HepG2 (cell line): ENCODE results near the gene SLIT3. TPM values are rescaled to one million over a fixed set of nuclear protein-coding genes. Genes with fewer than 3 reads are reported as not detected.

Source experiments
- ATAC-seq: fragments of 200-7000 bp; cut with Tn5 transposase; 3 replicates; pipeline ENCODE4 v1.9.1; 2020; ENCODE audit warnings: mild to moderate bottlenecking, moderate library complexity
- BruUV-seq: library from RNA; stranded (reverse); fragments of 400-500 nt; replicated peaks from 2 replicates; lab custom pipeline; 2021; lab: Mats Ljungman, UMichigan
- CTCF ChIA-PET: fragments of 300-600 bp; formaldehyde crosslinking; extraction: SDS; loops from one replicate; lab custom pipeline; 2021; ENCODE audit warnings: low total read pairs, inconsistent platforms, low intra/inter-chr PET ratio; lab: Yijun Ruan, JAX
- POLR2A ChIA-PET: fragments of 350-600 bp; sonication (Branson Sonifier 250); formaldehyde crosslinking; loops from one replicate; lab custom pipeline; 2020; ENCODE audit warnings: antibody characterized with exemption, inconsistent platforms; lab: Yijun Ruan, JAX
- DNase-seq: peaks from one replicate; pipeline ENCODE4 v3.0.0-alpha.2; 2015; ENCODE audit warnings: low spot score
- FAIRE-seq: peaks from 3 replicates; lab custom pipeline; 2011; peaks lifted over from hg19 to GRCh38; lab: Jason Lieb, UNC
- H2AFZ ChIP-seq: one replicate; pipeline ENCODE4 v1.6.1; 2011; ENCODE audit warnings: low read length, inconsistent platforms
- H3K27ac ChIP-seq: fragments of 300-600 bp; 3 replicates; pipeline ENCODE4 v1.8.0; 2011; ENCODE audit warnings: mixed run types, mild to moderate bottlenecking, mixed read lengths, low read length, inconsistent platforms; ENCODE audit not compliant: insufficient read depth; ENCODE audit errors: extremely low read length
- H3K27me3 ChIP-seq, 2 experiments: fragments of 200-600 bp in 1 of 2; 2 replicates in 1 of 2; 3 replicates in 1 of 2; pipeline versions ENCODE4 v1.6.0 to v1.8.0; 2011; ENCODE audit warnings: low read length in 2 of 2, mild to moderate bottlenecking in 2 of 2, moderate library complexity in 2 of 2, inconsistent platforms in 1 of 2; ENCODE audit not compliant: insufficient read depth in 2 of 2, control insufficient read depth in 1 of 2
- H3K36me3 ChIP-seq, 2 experiments: fragments of 200-600 bp in 1 of 2; replicated peaks in 1 of 2; 2 replicates in 1 of 2; 3 replicates in 1 of 2; pipeline versions ENCODE4 v1.5.1 to v1.8.0; 2011; ENCODE audit warnings: low read length in 2 of 2, inconsistent platforms in 1 of 2; ENCODE audit not compliant: insufficient read depth in 2 of 2, control insufficient read depth in 1 of 2
- H3K4me1 ChIP-seq: 2 replicates; pipeline ENCODE4 v1.5.1; 2012; ENCODE audit warnings: low read length, inconsistent platforms; ENCODE audit not compliant: insufficient read depth
- H3K4me2 ChIP-seq: 2 replicates; pipeline ENCODE4 v1.6.0; 2011; ENCODE audit warnings: low read depth, low read length, inconsistent platforms
- H3K4me3 ChIP-seq, 3 experiments: fragments of 200-600 bp in 1 of 3; sonication (generic), shearing (Covaris generic) in 1 of 3; replicated peaks in 1 of 3; 2 replicates each; pipeline ENCODE4 v1.5.1; 2011 to 2016; ENCODE audit warnings: low read length in 3 of 3, inconsistent platforms in 2 of 3, low read depth in 2 of 3, mild to moderate bottlenecking in 2 of 3, control low read depth in 1 of 3, mixed read lengths in 1 of 3; ENCODE audit not compliant: insufficient read depth in 1 of 3
- H3K79me2 ChIP-seq: one replicate; pipeline ENCODE4 v1.6.1; 2011; ENCODE audit warnings: low read length, inconsistent platforms; ENCODE audit not compliant: insufficient read depth
- H3K9ac ChIP-seq: 2 replicates; pipeline ENCODE4 v1.6.0; 2011; ENCODE audit warnings: mild to moderate bottlenecking, low read depth, low read length, inconsistent platforms; ENCODE audit not compliant: insufficient read depth
- H3K9me3 ChIP-seq: 2 replicates; pipeline ENCODE4 v1.5.1; 2012; ENCODE audit warnings: mild to moderate bottlenecking, low read length
- H4K20me1 ChIP-seq: 2 replicates; pipeline ENCODE4 v1.6.0; 2011; ENCODE audit warnings: inconsistent platforms, mild to moderate bottlenecking, low read length, moderate library complexity; ENCODE audit not compliant: insufficient read depth
- EED ChIP-seq: sonication (generic); formaldehyde crosslinking; IDR thresholded peaks from 2 replicates; pipeline ENCODE4 v1.5.0; 2020; ENCODE audit warnings: mild to moderate bottlenecking, missing genetic modification reagents
- MXD4 ChIP-seq: IDR thresholded peaks from 2 replicates; pipeline ENCODE4 v1.6.1; 2016; ENCODE audit warnings: mild to moderate bottlenecking, missing biosample characterization, missing genetic modification reagents
- NFKBIZ ChIP-seq: IDR thresholded peaks from 2 replicates; pipeline ENCODE4 v1.6.1; 2018; ENCODE audit warnings: missing genetic modification reagents, missing compliant biosample characterization
- NR2F6 ChIP-seq, 2 experiments: IDR thresholded peaks; 2 replicates each; pipeline ENCODE4 v1.6.1; 2016; ENCODE audit warnings: antibody characterized with exemption in 1 of 2, mild to moderate bottlenecking in 1 of 2
- THRA ChIP-seq: sonication (generic); formaldehyde crosslinking; IDR thresholded peaks from 2 replicates; pipeline ENCODE4 v1.4.0; 2020; ENCODE audit warnings: missing genetic modification reagents, borderline replicate concordance
- ZNF225 ChIP-seq: sonication (generic); formaldehyde crosslinking; IDR thresholded peaks from 2 replicates; pipeline ENCODE4 v1.4.0; 2020; ENCODE audit warnings: mild to moderate bottlenecking, missing genetic modification reagents
- ZNF251 ChIP-seq: sonication (generic); formaldehyde crosslinking; IDR thresholded peaks from 2 replicates; pipeline ENCODE4 v1.9.0; 2021; ENCODE audit warnings: mild to moderate bottlenecking, missing genetic modification reagents
- ZNF318 ChIP-seq: sonication (generic); formaldehyde crosslinking; IDR thresholded peaks from 2 replicates; pipeline ENCODE4 v1.4.0; 2020; ENCODE audit warnings: mild to moderate bottlenecking, missing genetic modification reagents
- ZNF362 ChIP-seq: sonication (generic); formaldehyde crosslinking; IDR thresholded peaks from 2 replicates; pipeline ENCODE4 v1.4.0; 2020; ENCODE audit warnings: missing genetic modification reagents, mild to moderate bottlenecking, borderline replicate concordance
- ZNF792 ChIP-seq: IDR thresholded peaks from 2 replicates; pipeline ENCODE4 v1.6.1; 2016
- WGBS: methylation state at CpG from one replicate; pipeline ENCODE4 v1.1.6; 2017; ENCODE audit warnings: low lambda C conversion rate; 5-methylcytosine and 5-hydroxymethylcytosine counted together
- in situ Hi-C: cut with HindIII; loops from 2 replicates; pipeline ENCODE4 v1.10.0; 2017; ENCODE audit warnings: low pct_unique_long_range_greater_than_20kb; ENCODE audit not compliant: extremely low pct_ligation_motif_present
- intact Hi-C: fragments of 100-400 bp; cut with micrococcal nuclease; formaldehyde crosslinking; loops from one replicate; pipeline ENCODE4 v1.10.0; 2022; ENCODE audit not compliant: unreplicated experiment
- polyA plus RNA-seq, 8 experiments: library from polyadenylated mRNA; depleted of rRNA in 3 of 8; stranded (reverse) in 7 of 8; unstranded in 1 of 8; fragments of >200 nt; fragmentation: Illumina TruSeq in 4 of 8; extraction: Trizol in 4 of 8; gene quantifications; 2 replicates each; pipeline versions ENCODE4 v1.2.1 to v1.2.3, GENCODE V29; 2011 to 2016; ENCODE audit warnings: low read depth in 4 of 8, missing spikeins in 1 of 8, mixed read lengths in 1 of 8; ENCODE audit not compliant: insufficient read depth in 1 of 8
- total RNA-seq, 5 experiments: library from RNA; depleted of rRNA; stranded (reverse); fragments of >200 nt; fragmentation: Illumina TruSeq; extraction: Trizol; gene quantifications; 2 replicates each; pipeline ENCODE4 v1.2.3, GENCODE V29; 2016; ENCODE audit warnings: low read depth in 1 of 5

The SLIT3 gene
- total and polyA plus RNA-seq, 2 of the 13 experiments (the other 11 are each of a cell fraction or from before 2014, with no cell fraction given), result not detected

GRCh38 chr5:168979135-168979534, 321.8 kb downstream of the SLIT3 start (continued):
- TF ChIP-seq THRA (CRISPR knock-in tag), result no peak
- TF ChIP-seq MXD4 (CRISPR knock-in tag), result no peak
- TF ChIP-seq EED (CRISPR knock-in tag), result no peak

GRCh38 chr5:168978500-168978899, 322.4 kb downstream of the SLIT3 start:
- WGBS, result 6% methylated on average over 1 of the region's 1 CpG
- Histone ChIP-seq H3K9me3 (no peaks in the 10 kb centered on the region), H3K79me2 (no peaks in the 10 kb centered on the region), H3K4me1 (no peaks in the 10 kb centered on the region), H3K9ac (no peak overlapping the region), H4K20me1 (no peaks in the 10 kb centered on the region), H3K36me3 (no peaks in the 10 kb centered on the region), H2AFZ (no peak overlapping the region), H3K27ac (no peak overlapping the region), H3K4me2 (no peak overlapping the region), H3K4me3 (no peak overlapping the region), H3K27me3 (peaks cover 0 to 4% of the 10 kb centered on the region in 2 experiments; a peak in 2 of 5 replicates)
- no peak for ATAC-seq
- ChIA-PET POLR2A (no interaction called here), CTCF (no interaction called here)
- intact Hi-C loops (no loop called here), in situ Hi-C loops (loop anchor here (25.0 kb wide), 1 partner anchor 609 kb away; the partner anchor contains the start of gene SPDL1)
- no TSS peak for BruUV-seq
- DNase-seq, result no peak
- no peak for FAIRE-seq
- no peak for TF ChIP-seq NFKBIZ (CRISPR knock-in tag)
- no peak for TF ChIP-seq ZNF225
- TF ChIP-seq ZNF792 (CRISPR knock-in tag), result no peak
- no peak for TF ChIP-seq NR2F6 (IDR thresholded peaks at IDR 0.05)
- no peak for TF ChIP-seq NR2F6 (CRISPR knock-in tag; IDR thresholded peaks at IDR 0.05)
- no peak for TF ChIP-seq ZNF251 (CRISPR knock-in tag)
- TF ChIP-seq ZNF318 (CRISPR knock-in tag), result no peak
- TF ChIP-seq ZNF362 (CRISPR knock-in tag), result no peak
